22Rv1 (cell line): Measurements from ENCODE around the gene ERLIN1.

Experiments used
- CTCF ChIP-seq: fragments of 450-650 bp; IDR thresholded peaks from 2 replicates; pipeline ENCODE4 v1.5.1; 2017; ENCODE audit warnings: mild to moderate bottlenecking
- ZFX ChIP-seq: fragments of 450-650 bp; IDR thresholded peaks from 2 replicates; pipeline ENCODE4 v1.6.1; 2017; ENCODE audit warnings: antibody characterized with exemption, borderline replicate concordance

- TF ChIP-seq ZFX (no peak), CTCF (no peak)
Observed at GRCh38 chr10:100130831-100131230, 55.0 kb downstream of the ERLIN1 start.
